GM10266 (cell line): ENCODE results near the gene PLPP1.

Source experiments
- DNase-seq: peaks from one replicate; pipeline ENCODE4 v3.0.0; 2012; ENCODE audit errors: extremely low spot score
- TF ChIP-seq, protein P1 (sequence below): IDR thresholded peaks from 2 replicates; pipeline ENCODE4 v1.5.1; 2012; ENCODE audit warnings: mild to moderate bottlenecking, low read depth; ENCODE audit not compliant: control insufficient read depth, insufficient read depth; ENCODE audit errors: missing control alignments

The PLPP1 gene

DNA sequence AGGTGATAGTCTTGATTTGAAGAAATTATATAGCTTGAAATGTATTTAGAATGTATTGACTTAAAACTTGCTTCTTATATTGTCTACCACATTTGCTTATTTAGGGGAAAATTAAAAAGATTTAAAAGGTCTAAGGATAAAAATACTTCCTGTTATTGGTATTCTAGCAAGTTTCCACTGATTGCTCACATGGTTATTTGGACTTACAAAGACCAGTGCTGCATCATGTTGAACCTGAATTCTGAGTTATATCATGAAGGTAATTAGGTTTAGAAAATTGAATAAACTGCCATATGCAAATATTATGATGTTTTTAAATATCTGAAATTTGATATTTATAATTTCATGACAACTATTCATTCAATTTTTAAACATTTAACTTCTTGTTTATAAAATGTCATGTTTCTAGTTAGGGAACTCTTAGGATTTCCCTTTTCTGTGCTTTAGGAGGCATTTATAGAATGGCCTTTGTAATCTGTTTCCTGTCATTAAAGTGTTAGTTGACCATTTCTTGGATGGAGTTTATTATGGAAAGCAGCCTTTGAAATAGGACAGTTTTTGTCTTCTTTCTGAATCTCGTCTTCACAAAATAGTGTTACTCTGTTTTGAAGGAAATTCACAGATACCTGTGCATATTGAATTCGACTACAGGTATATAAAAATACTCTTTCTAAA, 141.1 kb downstream of the PLPP1 start:
- no peak for DNase-seq
- TF ChIP-seq, protein P1, sequence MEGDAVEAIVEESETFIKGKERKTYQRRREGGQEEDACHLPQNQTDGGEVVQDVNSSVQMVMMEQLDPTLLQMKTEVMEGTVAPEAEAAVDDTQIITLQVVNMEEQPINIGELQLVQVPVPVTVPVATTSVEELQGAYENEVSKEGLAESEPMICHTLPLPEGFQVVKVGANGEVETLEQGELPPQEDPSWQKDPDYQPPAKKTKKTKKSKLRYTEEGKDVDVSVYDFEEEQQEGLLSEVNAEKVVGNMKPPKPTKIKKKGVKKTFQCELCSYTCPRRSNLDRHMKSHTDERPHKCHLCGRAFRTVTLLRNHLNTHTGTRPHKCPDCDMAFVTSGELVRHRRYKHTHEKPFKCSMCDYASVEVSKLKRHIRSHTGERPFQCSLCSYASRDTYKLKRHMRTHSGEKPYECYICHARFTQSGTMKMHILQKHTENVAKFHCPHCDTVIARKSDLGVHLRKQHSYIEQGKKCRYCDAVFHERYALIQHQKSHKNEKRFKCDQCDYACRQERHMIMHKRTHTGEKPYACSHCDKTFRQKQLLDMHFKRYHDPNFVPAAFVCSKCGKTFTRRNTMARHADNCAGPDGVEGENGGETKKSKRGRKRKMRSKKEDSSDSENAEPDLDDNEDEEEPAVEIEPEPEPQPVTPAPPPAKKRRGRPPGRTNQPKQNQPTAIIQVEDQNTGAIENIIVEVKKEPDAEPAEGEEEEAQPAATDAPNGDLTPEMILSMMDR: no peak

DNA sequence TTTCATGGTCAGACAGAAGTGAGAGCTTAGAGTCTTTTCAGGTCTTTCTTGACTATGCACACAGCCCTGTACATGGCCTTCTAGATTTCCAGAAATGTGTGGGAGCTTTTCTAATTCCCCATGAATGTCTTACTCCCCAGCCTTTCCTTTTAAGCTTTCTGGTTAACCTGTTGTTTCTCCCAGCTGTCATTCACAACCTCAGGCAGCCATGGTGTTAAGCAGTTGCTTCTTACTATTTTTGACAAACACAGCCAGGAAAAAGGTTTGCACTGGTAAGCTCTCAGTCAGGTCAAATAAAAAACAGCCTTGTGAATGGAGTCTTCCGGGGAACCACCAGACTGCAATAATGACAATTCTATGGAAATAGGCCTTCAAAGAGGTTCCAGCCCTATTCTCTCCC, 142.1 kb downstream of the PLPP1 start:
- DNase-seq: no peak
- TF ChIP-seq, protein P1: no peak

DNA sequence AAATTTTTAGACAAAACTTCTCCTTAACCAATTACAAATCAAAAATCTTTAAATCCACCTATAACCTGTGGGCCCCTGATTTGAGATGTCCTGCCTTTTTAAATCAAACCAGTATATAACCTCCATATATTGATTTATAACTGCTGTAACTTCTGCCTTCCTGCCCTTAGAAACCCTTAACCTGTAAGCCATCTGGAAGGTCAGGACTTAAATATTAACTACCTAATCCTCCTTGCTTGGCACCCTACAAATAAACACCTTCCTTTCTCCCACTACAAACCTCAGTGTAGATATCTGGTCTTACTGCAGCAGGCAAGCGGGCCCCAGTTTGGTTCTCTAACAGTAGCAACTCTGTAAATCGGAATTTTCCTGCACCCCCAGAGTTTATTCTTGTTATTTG, 143.1 kb downstream of the PLPP1 start:
- TF ChIP-seq, protein P1: no peak

DNA sequence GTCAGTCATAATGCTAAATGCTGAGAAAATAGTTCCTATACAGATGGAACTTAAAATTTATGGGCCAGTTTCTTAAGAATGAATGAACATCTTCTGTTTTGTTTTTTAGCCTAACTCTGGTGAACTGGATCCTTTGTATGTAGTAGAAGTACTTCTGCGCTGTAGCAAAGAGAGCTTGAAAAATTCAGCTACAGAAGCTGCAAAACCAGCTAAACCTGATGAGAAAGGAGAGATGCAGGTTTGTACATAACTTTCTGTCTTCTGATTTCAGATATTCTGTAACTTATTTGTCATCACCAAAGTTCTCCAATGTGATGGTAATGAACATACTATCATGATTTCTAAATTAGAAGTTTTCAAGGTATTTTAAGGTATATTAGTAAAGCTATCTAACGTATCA, 146.9 kb downstream of the PLPP1 start:
- TF ChIP-seq, protein P1: no peak
- DNase-seq: no peak

More for the DNA sequence above, 143.1 kb downstream of the PLPP1 start:
- DNase-seq: no peak

DNA sequence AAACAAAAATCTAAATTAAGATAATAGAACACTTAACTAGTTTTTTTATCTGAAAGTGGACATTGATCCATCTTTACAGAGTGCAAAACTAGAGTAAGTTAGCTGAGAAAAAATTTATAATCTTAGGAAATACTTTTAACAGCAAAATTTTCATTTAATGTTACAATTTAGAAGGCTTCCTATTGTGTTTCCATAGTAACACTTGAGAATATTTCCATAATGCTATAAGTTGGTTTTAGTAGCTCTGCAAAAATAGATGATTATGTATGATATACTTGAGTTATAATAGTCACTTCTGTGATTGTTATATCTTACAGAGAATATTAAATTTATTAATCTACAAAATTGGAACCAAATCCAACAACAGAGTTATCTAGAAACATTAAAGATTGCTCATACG, 148.4 kb downstream of the PLPP1 start:
- TF ChIP-seq, protein P1: no peak
- DNase-seq: no peak

DNA sequence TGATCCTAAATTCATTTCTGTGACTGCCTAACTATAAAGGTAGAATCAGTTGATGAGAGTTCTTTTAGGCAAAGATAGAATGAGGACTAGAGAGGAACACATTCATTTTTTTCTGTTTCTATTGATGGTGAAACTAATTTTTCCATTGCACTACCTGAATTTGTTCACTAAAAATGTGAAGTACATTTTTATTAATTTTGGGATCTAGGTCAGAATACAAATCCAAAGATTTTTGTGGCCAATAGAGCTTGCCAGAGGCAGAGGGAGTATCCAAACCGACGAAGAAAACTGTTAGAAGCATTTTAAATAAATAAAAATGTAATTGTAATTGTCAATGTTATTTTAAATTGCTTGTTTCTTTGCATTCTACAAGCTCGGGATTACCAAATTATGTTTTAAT, 148.9 kb downstream of the PLPP1 start:
- TF ChIP-seq, protein P1: no peak
- no peak for DNase-seq

DNA sequence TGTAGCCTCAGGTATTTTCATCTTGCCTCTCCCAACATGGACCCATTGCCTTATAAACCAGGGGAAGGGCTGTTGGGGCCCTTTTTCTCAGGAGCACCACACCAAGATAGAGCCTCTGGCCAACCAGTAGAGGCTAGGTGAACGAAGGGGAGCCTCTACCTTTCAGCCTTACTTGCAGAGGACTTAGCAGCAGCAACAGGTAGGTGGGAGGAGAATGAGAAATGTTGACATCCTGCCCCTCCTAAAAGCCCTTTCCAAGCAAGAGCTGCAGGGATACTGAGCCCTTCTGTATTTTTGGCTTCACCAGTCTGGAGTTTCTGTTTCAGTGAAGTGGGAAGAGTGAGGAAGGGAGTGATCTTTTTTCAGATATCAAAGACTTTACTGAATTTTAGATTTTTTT, 149.5 kb downstream of the PLPP1 start:
- no peak for DNase-seq
- TF ChIP-seq, protein P1: no peak
